ENCODE data around the gene MGAT4C. TPM values are rescaled to one million over a fixed set of nuclear protein-coding genes. Genes with fewer than 3 reads are reported as not detected.

MGAT4C gene
- polyA plus RNA-seq, 1 donor (not counting 4 experiments of a cell fraction or from before 2014, with no cell fraction given) = not detected

- Histone ChIP-seq H3K79me2 (ENCODE audit: control insufficient read depth, insufficient read depth, low read length) (no peaks in the 10 kb centered on the region), H2AFZ (ENCODE audit: control insufficient read depth, low read length) (no peak overlapping the region), H3K9ac (ENCODE audit: control insufficient read depth, extremely low read depth, insufficient read depth, low read length) (no peak overlapping the region), H4K20me1 (ENCODE audit: control insufficient read depth, extremely low read depth, insufficient read depth, low read length) (no peaks in the 10 kb centered on the region), H3K27ac (ENCODE audit: control insufficient read depth, insufficient read depth, low read length) (no peak overlapping the region), H3K9me3 (ENCODE audit: control insufficient read depth, low read depth, low read length) (no peaks in the 10 kb centered on the region), H3K9me1 (ENCODE audit: control insufficient read depth, extremely low read depth, insufficient read depth, low read length) (no peaks in the 10 kb centered on the region), H3K4me2 (ENCODE audit: control insufficient read depth, extremely low read depth, insufficient read depth, low read depth, low read length) (no peak overlapping the region), H3K36me3 (ENCODE audit: control insufficient read depth in 2 of 2, extremely low read depth in 1 of 2, insufficient read depth in 2 of 2, low read length in 2 of 2) (no peaks in the 10 kb centered on the region), H3K4me1 (ENCODE audit: control insufficient read depth, extremely low read depth, insufficient read depth, low read length) (no peaks in the 10 kb centered on the region), H3K4me3 (ENCODE audit: control insufficient read depth in 2 of 3, extremely low read depth in 1 of 3, insufficient read depth in 2 of 3, low read depth in 1 of 3, low read length in 3 of 3) (no peak overlapping the region), H3K27me3 (ENCODE audit: control insufficient read depth, extremely low read depth, insufficient read depth, low read length) (no peaks in the 10 kb centered on the region)
- DNase-seq (ENCODE audit: low read depth, low spot score) = no peak
- no peak for FAIRE-seq
- dilution Hi-C loops (cut with MboI; ENCODE audit: extremely low pct_ligation_motif_present, low sequenced_read_pairs) = no loop called here
- no peak for TF ChIP-seq CTCF (optimal IDR thresholded peaks at IDR 0.05 in 1 of 3, IDR thresholded peaks at IDR 0.05 in 1 of 3, conservative IDR thresholded peaks at IDR 0.05 in 1 of 3; ENCODE audit: extremely low read depth in 1 of 3, insufficient read depth in 2 of 3, low read length in 3 of 3)
- no peak for TF ChIP-seq EZH2 (IDR thresholded peaks at IDR 0.05; ENCODE audit: low read length)
Measured at GRCh38 chr12:86122846-86123468, 133.2 kb downstream of the MGAT4C start.

- no peak for DNase-seq (ENCODE audit: low read depth, low spot score)
- Histone ChIP-seq H4K20me1 (ENCODE audit: control insufficient read depth, extremely low read depth, insufficient read depth, low read length) (no peaks in the 10 kb centered on the region), H3K9me3 (ENCODE audit: control insufficient read depth, low read depth, low read length) (no peaks in the 10 kb centered on the region), H3K27ac (ENCODE audit: control insufficient read depth, insufficient read depth, low read length) (no peak overlapping the region), H3K79me2 (ENCODE audit: control insufficient read depth, insufficient read depth, low read length) (no peaks in the 10 kb centered on the region), H2AFZ (ENCODE audit: control insufficient read depth, low read length) (no peak overlapping the region), H3K4me2 (ENCODE audit: control insufficient read depth, extremely low read depth, insufficient read depth, low read depth, low read length) (no peak overlapping the region), H3K4me1 (ENCODE audit: control insufficient read depth, extremely low read depth, insufficient read depth, low read length) (no peaks in the 10 kb centered on the region), H3K27me3 (ENCODE audit: control insufficient read depth, extremely low read depth, insufficient read depth, low read length) (no peaks in the 10 kb centered on the region), H3K9ac (ENCODE audit: control insufficient read depth, extremely low read depth, insufficient read depth, low read length) (no peak overlapping the region), H3K9me1 (ENCODE audit: control insufficient read depth, extremely low read depth, insufficient read depth, low read length) (no peaks in the 10 kb centered on the region), H3K4me3 (ENCODE audit: control insufficient read depth in 2 of 3, extremely low read depth in 1 of 3, insufficient read depth in 2 of 3, low read depth in 1 of 3, low read length in 3 of 3) (no peak overlapping the region), H3K36me3 (ENCODE audit: control insufficient read depth in 2 of 2, extremely low read depth in 1 of 2, insufficient read depth in 2 of 2, low read length in 2 of 2) (no peaks in the 10 kb centered on the region)
- dilution Hi-C loops (cut with MboI; ENCODE audit: extremely low pct_ligation_motif_present, low sequenced_read_pairs) = no loop called here
- no peak for TF ChIP-seq EZH2 (IDR thresholded peaks at IDR 0.05; ENCODE audit: low read length)
- no peak for TF ChIP-seq CTCF (optimal IDR thresholded peaks at IDR 0.05 in 1 of 3, IDR thresholded peaks at IDR 0.05 in 1 of 3, conservative IDR thresholded peaks at IDR 0.05 in 1 of 3; ENCODE audit: extremely low read depth in 1 of 3, insufficient read depth in 2 of 3, low read length in 3 of 3)
- no peak for FAIRE-seq
Measured at GRCh38 chr12:86118161-86118560, 138.0 kb downstream of the MGAT4C start.
